GM12875 (cell line): ENCODE data around the gene ACCSL.

ENCODE experiments used
- H3K4me3 ChIP-seq: one replicate; pipeline ENCODE4 v1.5.1; 2011; ENCODE audit warnings: low read depth, low read length, control low read depth
- TF ChIP-seq, protein P1 (sequence below): IDR thresholded peaks from 2 replicates; pipeline ENCODE4 v1.5.1; 2011; ENCODE audit warnings: low read depth, mild to moderate bottlenecking, control low read depth, inconsistent platforms, low read length, moderate library complexity, borderline replicate concordance; ENCODE audit not compliant: insufficient read depth

ACCSL gene

DNA sequence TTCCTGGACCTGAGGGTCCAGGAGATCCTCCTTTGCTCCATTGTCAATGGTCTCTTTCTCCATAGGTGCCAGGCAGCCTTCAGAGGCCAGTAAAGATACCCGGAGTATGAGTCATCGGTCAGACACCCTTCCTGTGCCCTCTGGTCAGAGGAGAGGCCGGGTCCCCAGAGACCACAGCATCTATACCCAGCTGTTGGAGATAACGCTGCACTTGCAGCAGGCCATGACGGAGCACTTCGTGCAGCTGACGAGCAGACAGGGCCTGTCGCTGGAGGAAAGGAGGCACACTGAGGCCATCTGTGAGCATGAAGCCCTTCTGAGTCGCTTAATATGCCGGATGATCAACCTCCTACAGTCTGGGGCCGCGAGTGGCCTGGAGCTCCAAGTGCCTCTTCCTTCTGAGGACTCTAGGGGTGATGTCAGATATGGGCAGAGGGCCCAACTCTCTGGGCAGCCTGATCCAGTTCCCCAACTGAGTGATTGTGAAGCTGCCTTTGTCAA, at the start of gene ACCSL:
Gene ACCSL, plus strand, starts transcription at position 51 of the 501 bp plus-strand sequence. Its CDS starts 56 bp downstream, at position 107.
- no peak within 1 kb of the TSS for H3K4me3 ChIP-seq
- TF ChIP-seq, protein P1, sequence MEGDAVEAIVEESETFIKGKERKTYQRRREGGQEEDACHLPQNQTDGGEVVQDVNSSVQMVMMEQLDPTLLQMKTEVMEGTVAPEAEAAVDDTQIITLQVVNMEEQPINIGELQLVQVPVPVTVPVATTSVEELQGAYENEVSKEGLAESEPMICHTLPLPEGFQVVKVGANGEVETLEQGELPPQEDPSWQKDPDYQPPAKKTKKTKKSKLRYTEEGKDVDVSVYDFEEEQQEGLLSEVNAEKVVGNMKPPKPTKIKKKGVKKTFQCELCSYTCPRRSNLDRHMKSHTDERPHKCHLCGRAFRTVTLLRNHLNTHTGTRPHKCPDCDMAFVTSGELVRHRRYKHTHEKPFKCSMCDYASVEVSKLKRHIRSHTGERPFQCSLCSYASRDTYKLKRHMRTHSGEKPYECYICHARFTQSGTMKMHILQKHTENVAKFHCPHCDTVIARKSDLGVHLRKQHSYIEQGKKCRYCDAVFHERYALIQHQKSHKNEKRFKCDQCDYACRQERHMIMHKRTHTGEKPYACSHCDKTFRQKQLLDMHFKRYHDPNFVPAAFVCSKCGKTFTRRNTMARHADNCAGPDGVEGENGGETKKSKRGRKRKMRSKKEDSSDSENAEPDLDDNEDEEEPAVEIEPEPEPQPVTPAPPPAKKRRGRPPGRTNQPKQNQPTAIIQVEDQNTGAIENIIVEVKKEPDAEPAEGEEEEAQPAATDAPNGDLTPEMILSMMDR = no peak

- TF ChIP-seq, protein P1 = no peak
- H3K4me3 ChIP-seq = no peak overlapping the region
These were observed 49.5 kb upstream of the ACCSL start for GRCh38 chr11:43998308-43998707.

DNA sequence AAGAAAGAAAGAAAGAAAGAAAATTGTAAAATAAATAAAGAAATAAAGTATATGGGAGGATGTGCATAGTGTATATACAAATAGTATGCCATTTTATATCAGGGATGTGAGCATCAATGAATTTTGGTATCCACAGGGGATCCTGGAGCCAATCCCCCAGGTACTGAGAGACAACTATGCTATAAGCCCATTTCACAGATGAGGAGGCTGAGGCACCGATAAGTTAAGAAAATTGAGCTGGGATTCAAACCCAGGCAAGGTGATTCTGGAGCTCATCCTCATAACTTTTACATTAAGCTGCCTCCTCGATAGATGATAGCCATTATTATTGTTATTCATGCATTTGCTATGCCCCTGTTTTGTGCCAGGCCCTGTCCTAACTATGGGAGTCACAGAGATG, 47.0 kb upstream of the ACCSL start:
- no peak overlapping the region for H3K4me3 ChIP-seq
- TF ChIP-seq, protein P1 = no peak

DNA sequence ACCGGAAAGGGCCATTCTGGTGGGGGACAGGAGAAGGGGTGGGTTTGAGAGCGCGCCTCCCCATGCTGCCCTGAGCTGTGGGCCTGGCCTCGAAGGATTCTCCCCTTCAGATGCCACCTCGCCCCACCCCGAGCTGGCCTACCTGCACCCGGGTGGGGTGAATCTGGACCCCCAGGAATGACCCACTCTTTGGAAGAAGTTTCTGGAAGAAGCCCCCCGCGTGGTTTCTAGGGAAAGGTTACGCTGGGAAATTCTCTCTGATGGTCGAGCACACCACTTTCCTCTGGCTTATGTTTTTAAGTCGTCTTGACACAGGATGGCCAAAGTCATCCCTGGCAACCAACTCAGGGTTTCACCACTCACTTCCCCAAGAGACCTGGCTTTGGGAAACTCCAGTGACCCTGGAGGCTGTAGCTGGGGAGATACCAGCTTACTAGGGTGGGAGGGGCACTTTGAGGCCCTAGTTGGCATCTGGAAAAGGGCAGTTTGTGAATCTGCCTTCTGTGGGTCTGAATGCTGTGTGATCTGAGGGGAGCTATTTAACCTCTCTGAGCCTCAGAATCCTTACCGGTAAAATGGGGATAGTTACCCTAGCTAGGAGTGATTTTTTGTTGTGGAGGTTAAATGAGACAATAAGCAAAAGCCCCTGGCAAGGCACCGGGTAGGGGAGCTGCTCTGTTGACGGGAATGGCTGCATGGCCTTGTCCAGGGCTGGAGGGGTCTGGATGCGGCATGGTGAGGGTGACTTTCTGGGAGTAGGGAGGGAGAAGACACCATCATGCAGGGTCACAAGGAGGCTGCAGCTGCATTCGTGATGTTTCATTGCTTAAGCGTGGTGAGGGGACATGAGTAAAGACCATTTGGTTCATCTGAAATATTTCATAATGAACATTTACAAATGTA, 45.3 kb upstream of the ACCSL start:
- TF ChIP-seq, protein P1 = no peak
- no peak overlapping the region for H3K4me3 ChIP-seq

GRCh38 chr11:44003736-44004451, 43.9 kb upstream of the ACCSL start:
- TF ChIP-seq, protein P1 = no peak
- H3K4me3 ChIP-seq = no peak overlapping the region

DNA sequence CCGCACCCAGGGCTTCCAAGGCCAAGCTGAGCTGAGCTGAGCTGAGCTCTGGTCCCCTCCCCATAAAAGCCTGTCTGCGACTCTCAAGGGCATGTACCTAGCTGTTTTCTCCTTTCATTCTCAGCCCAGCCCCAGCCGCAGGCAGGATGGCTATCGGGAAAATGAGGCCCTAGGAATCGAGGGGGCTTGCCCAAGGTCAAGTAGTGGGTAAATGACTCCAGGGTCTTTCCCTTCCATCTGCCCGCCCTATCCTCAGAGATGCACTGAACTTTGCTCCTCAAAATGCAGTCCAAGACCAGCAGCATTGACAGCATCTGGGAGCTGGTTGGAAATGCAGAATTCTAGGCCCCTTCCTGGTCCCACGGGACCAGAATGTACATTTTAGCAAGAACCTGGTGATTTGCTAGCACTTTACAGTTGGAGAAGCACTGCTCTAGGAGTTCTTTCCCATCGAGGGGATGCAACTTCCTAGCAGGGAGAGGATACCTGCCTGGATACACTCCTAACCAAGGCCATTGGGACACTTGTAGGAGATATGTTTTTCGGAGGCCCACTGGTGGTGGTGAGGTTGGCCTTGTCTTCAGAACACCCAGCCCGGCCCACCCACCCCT, 43.2 kb upstream of the ACCSL start:
- TF ChIP-seq, protein P1 = no peak

More for the DNA sequence above, 43.2 kb upstream of the ACCSL start:
- H3K4me3 ChIP-seq = no peak overlapping the region
